ENCODE measurements around the gene SMARCB1. TPM values are rescaled to one million over a fixed set of nuclear protein-coding genes. Genes with fewer than 3 reads are reported as not detected.
A peak's percentile ranks its signal among the peaks of the same experiment; 100 is the strongest.

SMARCB1 gene
- polyA plus RNA-seq, 1 donor (not counting 4 experiments of a cell fraction or from before 2014, with no cell fraction given): 95.2 TPM

DNA sequence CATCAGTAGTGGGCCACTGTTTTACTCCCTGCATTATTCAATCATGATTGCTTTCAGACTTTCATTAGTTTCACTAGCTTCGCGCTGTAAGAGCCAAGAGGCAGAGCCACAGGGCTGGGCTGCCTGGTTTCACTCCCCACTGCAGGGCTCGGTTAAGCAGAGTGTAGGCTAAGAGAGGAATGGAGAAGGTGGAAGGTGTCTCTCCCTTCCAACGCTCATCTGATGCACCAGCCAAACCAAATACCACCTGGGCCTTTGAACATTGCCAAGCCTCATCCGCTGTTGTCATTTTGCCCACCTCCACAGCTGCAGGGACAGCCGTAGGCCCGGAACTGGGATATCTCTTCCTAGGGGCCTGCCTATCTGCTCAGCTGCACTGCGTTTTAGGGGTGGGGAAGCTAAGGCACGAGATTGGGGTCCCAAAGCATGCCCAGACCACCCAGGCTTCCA, 480 bp upstream of the SMARCB1 start:
- dilution Hi-C loops (cut with MboI; ENCODE audit: extremely low pct_ligation_motif_present, low sequenced_read_pairs): no loop called here
- Histone ChIP-seq H3K27ac (ENCODE audit: control insufficient read depth, insufficient read depth, low read length) (peak overlapping the region; percentile 91), H3K9ac (ENCODE audit: control insufficient read depth, extremely low read depth, insufficient read depth, low read length) (peak overlapping the region; percentile 96), H4K20me1 (ENCODE audit: control insufficient read depth, extremely low read depth, insufficient read depth, low read length) (peaks cover 9% of the 10 kb centered on the region), H3K4me2 (ENCODE audit: control insufficient read depth, extremely low read depth, insufficient read depth, low read depth, low read length) (peak overlapping the region; percentile 99), H3K27me3 (ENCODE audit: control insufficient read depth, extremely low read depth, insufficient read depth, low read length) (no peaks in the 10 kb centered on the region), H3K36me3 (ENCODE audit: control insufficient read depth in 2 of 2, extremely low read depth in 1 of 2, insufficient read depth in 2 of 2, low read length in 2 of 2) (peaks cover 0 to 2% of the 10 kb centered on the region in 2 experiments), H3K9me1 (ENCODE audit: control insufficient read depth, extremely low read depth, insufficient read depth, low read length) (no peaks in the 10 kb centered on the region), H3K4me1 (ENCODE audit: control insufficient read depth, extremely low read depth, insufficient read depth, low read length) (peaks cover 23% of the 10 kb centered on the region), H3K4me3 (ENCODE audit: control insufficient read depth in 2 of 3, extremely low read depth in 1 of 3, insufficient read depth in 2 of 3, low read depth in 1 of 3, low read length in 3 of 3) (peak overlapping the region; percentile 67 to 95 (median 77)), H3K9me3 (ENCODE audit: control insufficient read depth, low read depth, low read length) (no peaks in the 10 kb centered on the region), H2AFZ (ENCODE audit: control insufficient read depth, low read length) (peak overlapping the region; percentile 95), H3K79me2 (ENCODE audit: control insufficient read depth, insufficient read depth, low read length) (peaks cover 40% of the 10 kb centered on the region)
- FAIRE-seq (peak; percentile 70), DNase-seq (ENCODE audit: low read depth, low spot score) (no peak)
- TF ChIP-seq EZH2 (IDR thresholded peaks at IDR 0.05; ENCODE audit: low read length): no peak
- TF ChIP-seq, protein P1, sequence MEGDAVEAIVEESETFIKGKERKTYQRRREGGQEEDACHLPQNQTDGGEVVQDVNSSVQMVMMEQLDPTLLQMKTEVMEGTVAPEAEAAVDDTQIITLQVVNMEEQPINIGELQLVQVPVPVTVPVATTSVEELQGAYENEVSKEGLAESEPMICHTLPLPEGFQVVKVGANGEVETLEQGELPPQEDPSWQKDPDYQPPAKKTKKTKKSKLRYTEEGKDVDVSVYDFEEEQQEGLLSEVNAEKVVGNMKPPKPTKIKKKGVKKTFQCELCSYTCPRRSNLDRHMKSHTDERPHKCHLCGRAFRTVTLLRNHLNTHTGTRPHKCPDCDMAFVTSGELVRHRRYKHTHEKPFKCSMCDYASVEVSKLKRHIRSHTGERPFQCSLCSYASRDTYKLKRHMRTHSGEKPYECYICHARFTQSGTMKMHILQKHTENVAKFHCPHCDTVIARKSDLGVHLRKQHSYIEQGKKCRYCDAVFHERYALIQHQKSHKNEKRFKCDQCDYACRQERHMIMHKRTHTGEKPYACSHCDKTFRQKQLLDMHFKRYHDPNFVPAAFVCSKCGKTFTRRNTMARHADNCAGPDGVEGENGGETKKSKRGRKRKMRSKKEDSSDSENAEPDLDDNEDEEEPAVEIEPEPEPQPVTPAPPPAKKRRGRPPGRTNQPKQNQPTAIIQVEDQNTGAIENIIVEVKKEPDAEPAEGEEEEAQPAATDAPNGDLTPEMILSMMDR (optimal IDR thresholded peaks at IDR 0.05 in 1 of 3, IDR thresholded peaks at IDR 0.05 in 1 of 3, conservative IDR thresholded peaks at IDR 0.05 in 1 of 3; ENCODE audit: extremely low read depth in 1 of 3, insufficient read depth in 2 of 3, low read length in 3 of 3): no peak

DNA sequence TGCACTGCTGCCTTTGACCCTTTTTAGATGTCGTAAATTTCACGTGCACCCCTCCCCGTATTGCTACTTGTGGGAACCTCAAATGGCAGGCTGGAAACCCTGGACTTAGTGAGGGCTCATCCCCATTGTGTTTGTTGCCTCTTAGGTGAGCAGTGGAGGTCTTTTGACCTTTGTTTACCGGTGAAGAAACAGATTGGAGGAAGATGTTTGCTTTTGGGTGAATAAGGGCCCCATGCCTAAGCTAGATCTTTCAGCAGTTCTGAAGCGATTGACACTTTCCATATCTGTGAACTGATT, 782 bp downstream of the SMARCB1 start:
- FAIRE-seq (no peak), DNase-seq (ENCODE audit: low read depth, low spot score) (no peak)
- Histone ChIP-seq H2AFZ (ENCODE audit: control insufficient read depth, low read length) (peak overlapping the region; percentile 49), H3K79me2 (ENCODE audit: control insufficient read depth, insufficient read depth, low read length) (peaks cover 51% of the 10 kb centered on the region), H3K27ac (ENCODE audit: control insufficient read depth, insufficient read depth, low read length) (peak overlapping the region; percentile 42), H3K4me3 (ENCODE audit: control insufficient read depth in 2 of 3, extremely low read depth in 1 of 3, insufficient read depth in 2 of 3, low read depth in 1 of 3, low read length in 3 of 3) (peak overlapping the region; percentile 67 to 95 (median 95)), H3K4me1 (ENCODE audit: control insufficient read depth, extremely low read depth, insufficient read depth, low read length) (peaks cover 12% of the 10 kb centered on the region), H3K9ac (ENCODE audit: control insufficient read depth, extremely low read depth, insufficient read depth, low read length) (peak overlapping the region; percentile 96), H3K27me3 (ENCODE audit: control insufficient read depth, extremely low read depth, insufficient read depth, low read length) (no peaks in the 10 kb centered on the region), H3K9me3 (ENCODE audit: control insufficient read depth, low read depth, low read length) (no peaks in the 10 kb centered on the region), H4K20me1 (ENCODE audit: control insufficient read depth, extremely low read depth, insufficient read depth, low read length) (peaks cover 13% of the 10 kb centered on the region), H3K36me3 (ENCODE audit: control insufficient read depth in 2 of 2, extremely low read depth in 1 of 2, insufficient read depth in 2 of 2, low read length in 2 of 2) (peaks cover 5% of the 10 kb centered on the region in 2 experiments), H3K4me2 (ENCODE audit: control insufficient read depth, extremely low read depth, insufficient read depth, low read depth, low read length) (peak overlapping the region; percentile 96), H3K9me1 (ENCODE audit: control insufficient read depth, extremely low read depth, insufficient read depth, low read length) (no peaks in the 10 kb centered on the region)
- dilution Hi-C loops (cut with MboI; ENCODE audit: extremely low pct_ligation_motif_present, low sequenced_read_pairs): no loop called here
- TF ChIP-seq, protein P1 (optimal IDR thresholded peaks at IDR 0.05 in 1 of 3, IDR thresholded peaks at IDR 0.05 in 1 of 3, conservative IDR thresholded peaks at IDR 0.05 in 1 of 3; ENCODE audit: extremely low read depth in 1 of 3, insufficient read depth in 2 of 3, low read length in 3 of 3): no peak
- no peak for TF ChIP-seq EZH2 (IDR thresholded peaks at IDR 0.05; ENCODE audit: low read length)

Data from keratinocyte (primary cell).